Left kidney (tissue), 8 donors: ENCODE measurements around the gene MRPL57. TPM values are rescaled to one million over a fixed set of nuclear protein-coding genes. Genes with fewer than 3 reads are reported as not detected.
"Not testable (repeated sequence)": the region's sequence is repeated elsewhere in the genome, so short reads cannot be mapped to it uniquely, and the experiment has no call there.

Source experiments
- DNase-seq: peaks from one replicate; pipeline ENCODE4 v3.0.0-alpha.2; 2013
- long read RNA-seq, 8 donors: transcript quantifications; one replicate each; lab custom pipeline, GENCODE V29; 2026
- polyA plus RNA-seq: library from polyadenylated mRNA; unstranded; fragments of 120-200 nt; gene quantifications from one replicate; pipeline ENCODE4 v1.2.1, GENCODE V29; 2013; ENCODE audit not compliant: insufficient read length

Gene MRPL57
- polyA plus RNA-seq: 20.4 TPM
- long read RNA-seq, donor 1, transcript MRPL57-201 (2 exons, 2,246 nt): major isoform, 78 of 131 reads
- long read RNA-seq, donor 1, partial matches to known transcripts: 27 of 131 reads
- long read RNA-seq, donor 1, other reads (novel, unspliced or antisense): 26 of 131 reads
- long read RNA-seq, donor 2, transcript MRPL57-201 (2 exons, 2,246 nt): major isoform, 56 of 66 reads
- long read RNA-seq, donor 2, partial matches to known transcripts: 0 of 66 reads
- long read RNA-seq, donor 2, other reads (novel, unspliced or antisense): 10 of 66 reads
- long read RNA-seq, donor 3, transcript MRPL57-201 (2 exons, 2,246 nt): major isoform, 45 of 76 reads
- long read RNA-seq, donor 3, partial matches to known transcripts: 20 of 76 reads
- long read RNA-seq, donor 3, other reads (novel, unspliced or antisense): 11 of 76 reads
- long read RNA-seq, donor 4, transcript MRPL57-201 (2 exons, 2,246 nt): major isoform, 9 of 25 reads
- long read RNA-seq, donor 4, partial matches to known transcripts: 16 of 25 reads
- long read RNA-seq, donor 4, other reads (novel, unspliced or antisense): 0 of 25 reads
- long read RNA-seq, donor 5, transcript MRPL57-201 (2 exons, 2,246 nt): major isoform, 125 of 147 reads
- long read RNA-seq, donor 5, partial matches to known transcripts: 0 of 147 reads
- long read RNA-seq, donor 5, other reads (novel, unspliced or antisense): 22 of 147 reads
- long read RNA-seq, donor 6, transcript MRPL57-201 (2 exons, 2,246 nt): major isoform, 82 of 82 reads
- long read RNA-seq, donor 6, partial matches to known transcripts: 0 of 82 reads
- long read RNA-seq, donor 6, other reads (novel, unspliced or antisense): 0 of 82 reads
- long read RNA-seq, donor 7, transcript MRPL57-201 (2 exons, 2,246 nt): major isoform, 122 of 145 reads
- long read RNA-seq, donor 7, partial matches to known transcripts: 0 of 145 reads
- long read RNA-seq, donor 7, other reads (novel, unspliced or antisense): 23 of 145 reads
- long read RNA-seq, donor 8, transcript MRPL57-201 (2 exons, 2,246 nt): major isoform, 28 of 28 reads
- long read RNA-seq, donor 8, partial matches to known transcripts: 0 of 28 reads
- long read RNA-seq, donor 8, other reads (novel, unspliced or antisense): 0 of 28 reads

- peak; percentile 93 for DNase-seq
Measured at GRCh38 chr13:21176215-21176981, at the start of gene MRPL57, which contains the start of gene SKA3. Gene MRPL57, plus strand, starts transcription at chr13:21176658. Its CDS starts 259 bp downstream, at chr13:21176917. Gene SKA3, minus strand, starts transcription at chr13:21176552. Its CDS starts 75 bp downstream, at chr13:21176477.

- DNase-seq: no peak
Measured at GRCh38 chr13:21130116-21130515, 46.3 kb upstream of the MRPL57 start.

DNA sequence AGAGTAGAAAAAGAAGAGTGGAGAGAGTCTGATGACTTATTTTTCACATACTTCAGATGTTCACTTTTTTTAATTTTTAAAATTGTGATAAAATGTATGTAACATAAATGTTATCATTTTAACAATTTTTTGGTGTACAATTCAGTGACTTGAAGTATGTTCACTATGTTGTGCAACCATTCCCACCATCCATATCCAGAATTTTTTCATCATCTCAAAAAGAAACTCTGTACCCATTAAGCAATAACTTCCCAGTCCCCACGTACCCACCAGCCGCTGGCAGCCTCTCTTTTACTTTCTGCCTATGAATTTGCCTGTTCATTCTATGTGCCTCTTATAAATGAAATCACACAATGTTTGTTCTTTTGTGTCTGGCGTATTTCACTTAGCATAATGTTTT, 43.4 kb upstream of the MRPL57 start:
- no peak for DNase-seq

DNA sequence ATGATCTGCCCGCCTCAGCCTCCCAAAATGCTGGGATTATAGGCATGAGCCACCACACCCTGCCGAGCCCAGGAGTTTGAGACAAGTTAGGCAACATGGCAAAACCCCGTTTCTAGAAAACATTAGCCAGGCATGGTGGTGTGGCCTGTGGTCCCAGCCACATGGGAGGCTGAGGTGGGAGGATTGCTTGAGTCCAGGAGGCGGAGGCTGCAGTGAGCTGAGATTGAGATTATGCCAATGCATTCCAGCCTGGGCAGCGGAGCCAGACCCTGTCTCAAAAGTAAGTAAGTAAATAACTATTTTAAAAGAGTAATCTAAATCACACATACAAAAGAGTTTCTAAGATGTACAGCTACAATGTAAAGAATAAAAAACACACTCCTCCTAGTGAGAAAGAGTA, 42.0 kb upstream of the MRPL57 start:
- no peak for DNase-seq

- DNase-seq: not testable (repeated sequence)
Measured at GRCh38 chr13:21135833-21136232, 40.6 kb upstream of the MRPL57 start.

GRCh38 chr13:21137696-21138095, 38.8 kb upstream of the MRPL57 start:
- DNase-seq: no peak

DNA sequence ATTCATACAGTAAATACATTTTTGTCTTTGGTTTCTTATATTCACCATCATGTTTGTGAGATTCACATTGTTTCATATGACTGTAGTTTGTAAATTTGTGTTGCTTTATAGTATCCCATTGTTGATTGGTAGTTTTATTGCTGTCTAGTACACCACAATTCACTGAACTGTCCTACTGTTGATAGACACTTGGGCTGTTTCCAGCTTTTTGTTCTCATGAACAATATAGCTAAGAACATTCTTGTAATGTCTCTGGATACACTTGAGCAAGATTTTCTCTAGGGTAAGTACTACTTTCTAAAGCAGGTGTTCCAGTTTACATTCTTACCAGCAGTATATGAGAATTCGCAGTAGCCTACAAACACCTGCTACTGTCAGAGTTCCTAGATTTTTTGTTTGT, 37.9 kb upstream of the MRPL57 start:
- DNase-seq: no peak

GRCh38 chr13:21139374-21139773, 37.1 kb upstream of the MRPL57 start:
- DNase-seq: no peak

DNA sequence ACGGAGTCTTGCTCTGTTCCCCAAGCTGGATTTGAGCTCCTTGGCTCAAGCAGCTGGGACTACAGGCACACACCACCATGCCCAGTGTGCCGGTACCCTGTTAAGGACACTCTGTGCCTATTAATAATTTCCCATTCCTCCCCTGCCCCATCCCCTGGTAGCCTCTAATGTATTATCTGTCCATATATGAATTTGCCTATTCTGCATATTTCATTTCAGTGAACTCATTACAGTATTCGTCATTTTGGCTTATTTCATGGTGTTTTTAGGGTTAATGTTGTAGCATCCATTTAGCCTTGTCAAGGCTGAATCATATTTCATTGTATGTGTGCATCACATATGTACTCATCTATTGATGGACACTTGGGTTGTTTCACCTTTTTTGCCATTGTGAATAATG, 33.7 kb upstream of the MRPL57 start:
- DNase-seq: no peak

GRCh38 chr13:21147827-21148226, 28.6 kb upstream of the MRPL57 start:
- no peak for DNase-seq

GRCh38 chr13:21148557-21149258, 27.8 kb upstream of the MRPL57 start:
- DNase-seq: no peak

- DNase-seq: no peak
Measured at GRCh38 chr13:21149568-21149967, 26.9 kb upstream of the MRPL57 start.

DNA sequence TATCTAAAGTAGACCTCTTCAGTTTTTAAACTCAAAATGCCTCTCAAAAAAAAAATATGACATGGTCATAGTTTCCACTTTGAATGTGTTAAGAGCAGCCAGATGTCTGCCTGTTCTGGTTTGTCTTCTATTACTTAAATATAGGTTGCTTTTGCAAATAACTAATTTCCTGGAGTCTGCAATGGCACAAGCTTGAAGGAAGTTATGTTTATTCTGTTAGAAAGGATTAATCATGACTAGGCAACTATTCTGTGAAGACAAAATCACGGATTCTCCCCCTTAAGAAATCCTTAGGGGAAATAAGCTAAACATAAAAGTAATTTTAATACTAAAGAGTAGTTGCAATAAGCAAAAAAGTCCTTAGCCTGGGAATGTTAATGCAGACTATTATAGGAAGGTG, 26.4 kb upstream of the MRPL57 start:
- DNase-seq: no peak

- no peak for DNase-seq
Measured at GRCh38 chr13:21152251-21152899, 24.1 kb upstream of the MRPL57 start.

- DNase-seq: no peak
Measured at GRCh38 chr13:21164631-21165030, 11.8 kb upstream of the MRPL57 start.

DNA sequence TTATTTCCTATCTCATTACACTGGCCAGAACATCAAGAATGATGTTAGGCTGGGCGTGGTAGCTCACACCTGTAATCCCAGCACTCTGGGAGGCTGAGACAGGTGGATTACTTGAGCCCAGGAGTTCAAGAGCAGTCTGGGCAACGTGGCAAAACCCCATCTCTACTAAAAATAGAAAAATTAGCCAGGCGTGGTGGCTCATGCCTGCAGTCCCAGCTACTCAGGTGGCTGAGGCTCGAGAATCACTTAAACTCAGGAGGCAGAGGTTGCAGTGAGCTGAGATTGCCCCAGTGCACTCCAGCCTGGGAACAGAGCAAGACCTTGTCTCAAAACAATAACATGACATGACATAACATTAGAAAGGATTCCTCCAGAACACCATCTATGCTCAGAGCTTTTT, 10.9 kb upstream of the MRPL57 start:
- not testable (repeated sequence) for DNase-seq

DNA sequence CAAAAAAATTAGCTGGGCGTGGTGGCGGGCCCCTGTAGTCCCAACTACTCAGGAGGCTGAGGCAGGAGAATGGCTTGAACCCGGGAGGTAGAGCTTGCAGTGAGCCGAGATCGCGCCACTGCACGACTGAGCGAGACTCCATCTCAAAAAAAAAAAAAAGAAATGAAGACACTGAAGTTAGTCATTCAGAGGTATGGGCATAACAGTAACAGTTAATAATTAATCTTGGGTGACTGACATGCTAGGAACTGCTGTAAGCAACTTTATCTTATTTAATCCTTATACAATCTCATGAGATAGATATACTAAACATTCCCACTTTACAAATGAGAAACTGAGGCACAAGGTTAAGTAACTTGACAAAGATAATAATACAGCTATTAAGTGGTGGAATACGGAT, 5.0 kb upstream of the MRPL57 start:
- DNase-seq: no peak

DNA sequence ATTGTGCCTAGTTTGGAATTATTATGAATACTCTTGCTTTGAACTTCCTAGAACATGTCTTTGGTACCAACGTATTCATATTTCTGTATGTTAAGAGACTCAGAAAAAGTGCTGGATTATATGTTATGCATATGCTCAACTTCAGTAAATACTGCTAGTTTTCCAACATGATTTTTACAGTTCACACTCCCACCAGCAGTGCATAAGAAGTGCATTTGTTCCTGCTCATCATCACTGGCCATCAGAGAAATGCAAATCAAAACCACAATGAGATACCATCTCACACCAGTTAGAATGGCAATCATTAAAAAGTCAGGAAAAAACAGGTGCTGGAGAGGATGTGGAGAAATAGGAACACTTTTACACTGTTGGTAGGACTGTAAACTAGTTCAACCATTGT, 2.7 kb upstream of the MRPL57 start:
- DNase-seq: not testable (repeated sequence)

DNA sequence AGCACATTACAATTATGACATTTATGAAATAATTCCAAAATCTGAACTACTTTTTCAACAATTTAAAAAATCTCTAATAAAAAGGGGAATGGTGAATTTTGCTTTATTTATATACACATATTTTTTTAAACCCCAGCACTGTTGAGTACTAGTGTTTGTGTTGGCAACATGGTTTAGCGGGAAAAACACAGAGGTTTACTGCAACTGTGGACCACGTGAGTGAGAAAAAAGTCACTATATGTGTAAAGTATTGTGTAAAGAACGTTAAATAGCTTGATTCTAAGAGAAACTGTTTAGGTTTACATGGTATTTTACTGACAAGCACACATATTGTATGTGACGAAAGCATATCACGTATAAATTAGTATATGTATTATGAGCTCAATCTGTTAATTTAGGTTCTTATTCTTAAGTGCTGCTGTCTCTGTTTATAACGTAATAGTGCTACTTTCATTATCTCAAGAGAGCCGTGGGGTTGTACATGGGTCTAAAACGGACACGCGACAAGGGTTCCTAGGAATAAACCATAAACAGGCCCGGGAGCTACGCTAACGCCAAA, 723 bp upstream of the MRPL57 start:
- DNase-seq: peak; percentile 13

- no peak for DNase-seq
Measured at GRCh38 chr13:21176982-21177284, 475 bp downstream of the MRPL57 start.
